GM12891 (cell line): ENCODE measurements around the gene ANKMY1.

ENCODE experiments used
- DNase-seq: peaks from one replicate; pipeline ENCODE4 v3.0.0; 2011; ENCODE audit warnings: low spot score; ENCODE audit not compliant: insufficient read length
- FAIRE-seq: peaks from 2 replicates; lab custom pipeline; 2011; peaks lifted over from hg19 to GRCh38; lab: Jason Lieb, UNC
- PAX5 ChIP-seq: IDR thresholded peaks from 2 replicates; pipeline ENCODE4 v1.6.1; 2011; ENCODE audit warnings: low read length, moderate library complexity, mild to moderate bottlenecking; ENCODE audit not compliant: insufficient read depth, severe bottlenecking
- POLR2A ChIP-seq: IDR thresholded peaks from 2 replicates; pipeline ENCODE4 v1.6.1; 2011; ENCODE audit warnings: low read depth, low read length, control low read depth
- POLR2AphosphoS5 ChIP-seq: IDR thresholded peaks from 2 replicates; pipeline ENCODE4 v1.6.1; 2011; ENCODE audit warnings: low read depth, low read length, control low read depth
- POU2F2 ChIP-seq: IDR thresholded peaks from 2 replicates; pipeline ENCODE4 v1.6.1; 2011; ENCODE audit warnings: low read depth, mild to moderate bottlenecking, control low read depth, low read length, moderate library complexity
- SPI1 ChIP-seq: IDR thresholded peaks from 2 replicates; pipeline ENCODE4 v1.6.1; 2011; ENCODE audit warnings: low read depth, low read length, control low read depth
- TAF1 ChIP-seq: IDR thresholded peaks from 2 replicates; pipeline ENCODE4 v1.6.1; 2011; ENCODE audit warnings: low read depth, low read length, control low read depth

ANKMY1 gene

DNA sequence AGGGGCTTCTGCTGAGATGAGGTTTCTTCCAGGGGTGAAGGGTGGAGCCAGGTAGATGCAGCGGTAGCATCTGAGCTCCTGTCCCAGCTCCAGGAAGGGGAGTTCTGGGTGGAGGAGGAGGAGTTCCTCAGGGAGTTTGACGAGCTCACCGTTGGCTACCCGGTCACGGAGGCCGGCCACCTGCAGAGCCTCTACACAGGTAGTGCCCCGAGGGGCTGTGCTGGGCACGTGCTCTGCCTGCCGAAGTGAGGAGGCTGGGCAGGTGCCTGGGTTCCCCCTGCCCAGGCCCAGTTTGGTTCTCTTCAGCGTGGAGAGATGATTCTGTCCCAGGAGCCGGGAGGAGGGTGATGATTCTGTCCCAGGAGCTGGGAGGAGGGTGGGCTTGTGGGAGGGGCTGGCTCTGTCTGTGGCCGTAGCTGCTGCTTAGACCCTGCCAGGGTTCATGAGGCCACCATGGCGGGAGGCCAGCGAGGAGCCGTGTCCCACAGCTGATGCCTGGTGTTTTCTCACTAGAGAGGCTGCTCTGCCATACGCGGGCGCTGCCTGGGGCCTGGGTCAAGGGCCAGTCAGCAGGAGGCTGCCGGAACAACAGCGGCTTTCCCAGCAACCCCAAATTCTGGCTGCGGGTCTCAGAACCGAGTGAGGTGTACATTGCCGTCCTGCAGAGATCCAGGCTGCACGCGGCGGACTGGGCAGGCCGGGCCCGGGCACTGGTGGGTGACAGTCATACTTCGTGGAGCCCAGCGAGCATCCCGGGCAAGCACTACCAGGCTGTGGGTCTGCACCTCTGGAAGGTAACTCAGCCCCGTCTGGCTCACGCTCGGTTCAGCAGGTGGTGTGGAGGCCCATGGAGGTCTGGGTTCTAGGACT lies 37.0 kb upstream of the ANKMY1 start:
- DNase-seq = no peak
- TF ChIP-seq POLR2AphosphoS5 = no peak
- TF ChIP-seq TAF1 = no peak
- TF ChIP-seq POU2F2 = no peak
- TF ChIP-seq POLR2A = no peak
- TF ChIP-seq PAX5 = no peak
- no peak for TF ChIP-seq SPI1
- FAIRE-seq = no peak

DNA sequence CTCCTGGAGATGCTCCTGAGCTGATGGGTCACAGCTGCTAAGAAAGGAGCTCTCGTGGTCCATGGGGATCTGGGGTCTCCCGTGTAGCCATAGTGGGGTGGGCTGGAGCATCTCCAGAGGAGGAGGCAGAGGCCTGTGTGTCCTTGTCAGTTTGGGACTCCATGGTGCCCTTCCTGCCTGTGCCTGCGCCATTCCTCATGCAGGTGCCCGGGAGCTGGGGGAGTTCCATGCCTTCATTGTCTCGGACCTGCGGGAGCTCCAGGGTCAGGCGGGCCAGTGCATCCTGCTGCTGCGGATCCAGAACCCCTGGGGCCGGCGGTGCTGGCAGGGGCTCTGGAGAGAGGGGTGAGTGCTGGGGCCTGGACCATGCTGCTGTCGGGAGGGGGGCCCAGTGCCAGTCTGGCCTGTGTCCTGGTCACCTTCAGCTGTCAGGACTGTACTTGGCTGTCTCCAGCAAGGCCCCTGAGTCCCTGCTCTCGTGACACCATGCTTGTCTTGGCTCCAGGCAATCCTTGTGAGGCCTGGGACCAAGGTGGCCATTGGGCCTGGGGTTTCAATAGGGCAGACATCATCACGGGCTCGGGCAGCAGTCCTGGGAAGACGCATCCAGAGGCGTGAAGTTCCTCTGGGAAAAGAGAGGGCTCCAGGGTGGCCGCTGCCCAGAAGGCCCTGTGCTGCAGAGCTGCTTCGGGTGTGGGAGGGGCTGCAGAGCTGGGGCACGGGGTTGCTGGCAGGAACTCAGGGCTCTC lies 36.1 kb upstream of the ANKMY1 start:
- no peak for DNase-seq
- no peak for FAIRE-seq
- TF ChIP-seq POLR2AphosphoS5 = no peak
- no peak for TF ChIP-seq PAX5
- TF ChIP-seq POLR2A = no peak
- no peak for TF ChIP-seq SPI1
- no peak for TF ChIP-seq TAF1
- TF ChIP-seq POU2F2 = no peak

DNA sequence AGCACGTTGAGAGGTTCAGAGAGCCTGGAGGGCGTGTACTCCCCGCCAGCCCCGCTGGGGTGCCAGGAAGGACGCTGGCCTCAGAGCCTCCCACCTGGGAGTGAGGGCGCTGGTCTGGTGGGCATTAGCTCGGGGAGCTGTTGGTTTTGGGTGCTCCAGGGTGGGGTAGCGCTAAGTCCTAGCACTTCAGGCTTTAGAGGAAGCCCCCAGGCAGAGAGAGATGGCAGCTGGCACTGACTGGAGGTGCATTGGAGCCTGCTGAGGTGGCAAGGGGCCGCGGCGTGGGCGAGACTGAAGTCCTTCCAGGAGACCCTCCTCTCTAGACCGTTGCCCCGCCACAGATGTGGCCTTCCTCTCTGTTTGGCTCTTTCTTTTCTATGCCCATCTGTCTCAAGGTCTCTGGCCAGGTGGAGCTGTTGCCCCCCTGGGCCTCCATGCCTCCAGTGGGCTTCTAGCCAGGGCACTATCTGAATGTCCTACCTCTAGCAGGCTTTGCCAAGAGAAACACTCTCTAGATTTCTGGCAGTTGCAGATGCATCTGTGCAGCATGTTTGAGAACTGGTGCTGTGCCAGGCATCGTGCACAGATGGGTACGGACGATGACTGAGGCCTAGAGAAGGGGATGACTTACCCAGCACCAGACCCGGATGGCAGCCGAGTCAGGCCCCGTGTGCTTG lies 35.4 kb upstream of the ANKMY1 start:
- FAIRE-seq (no peak), DNase-seq (no peak)
- TF ChIP-seq TAF1 = no peak
- no peak for TF ChIP-seq POU2F2
- TF ChIP-seq PAX5 = no peak
- TF ChIP-seq SPI1 = no peak
- no peak for TF ChIP-seq POLR2AphosphoS5
- no peak for TF ChIP-seq POLR2A

GRCh38 chr2:240591784-240592183 lies 34.0 kb upstream of the ANKMY1 start:
- no peak for FAIRE-seq
- TF ChIP-seq POU2F2 = no peak
- TF ChIP-seq POLR2A = no peak
- DNase-seq = no peak

- TF ChIP-seq SPI1 = no peak
- no peak for TF ChIP-seq POU2F2
- DNase-seq (no peak), FAIRE-seq (no peak)
Observed at GRCh38 chr2:240591226-240591625, 33.4 kb upstream of the ANKMY1 start.

DNA sequence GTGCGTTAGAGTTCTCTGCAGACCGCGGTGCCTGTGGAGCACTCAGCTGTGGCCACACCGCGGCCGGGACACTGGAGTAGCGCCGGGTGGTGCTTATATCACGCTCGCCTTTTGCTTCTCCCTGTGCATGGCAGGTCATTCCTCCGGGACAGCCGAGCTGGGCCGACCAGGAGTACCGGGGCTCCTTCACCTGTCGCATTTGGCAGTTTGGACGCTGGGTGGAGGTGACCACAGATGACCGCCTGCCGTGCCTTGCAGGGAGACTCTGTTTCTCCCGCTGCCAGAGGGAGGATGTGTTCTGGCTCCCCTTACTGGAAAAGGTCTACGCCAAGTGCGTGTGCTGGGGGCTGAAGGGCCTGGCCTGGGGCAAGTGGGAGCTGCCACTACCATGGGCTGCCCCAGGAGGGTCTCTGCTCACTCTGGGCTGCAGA lies 32.9 kb upstream of the ANKMY1 start:
- FAIRE-seq = no peak
- TF ChIP-seq SPI1 (no peak), PAX5 (no peak), POLR2A (no peak), POU2F2 (no peak), TAF1 (no peak), POLR2AphosphoS5 (no peak)
- DNase-seq = no peak

DNA sequence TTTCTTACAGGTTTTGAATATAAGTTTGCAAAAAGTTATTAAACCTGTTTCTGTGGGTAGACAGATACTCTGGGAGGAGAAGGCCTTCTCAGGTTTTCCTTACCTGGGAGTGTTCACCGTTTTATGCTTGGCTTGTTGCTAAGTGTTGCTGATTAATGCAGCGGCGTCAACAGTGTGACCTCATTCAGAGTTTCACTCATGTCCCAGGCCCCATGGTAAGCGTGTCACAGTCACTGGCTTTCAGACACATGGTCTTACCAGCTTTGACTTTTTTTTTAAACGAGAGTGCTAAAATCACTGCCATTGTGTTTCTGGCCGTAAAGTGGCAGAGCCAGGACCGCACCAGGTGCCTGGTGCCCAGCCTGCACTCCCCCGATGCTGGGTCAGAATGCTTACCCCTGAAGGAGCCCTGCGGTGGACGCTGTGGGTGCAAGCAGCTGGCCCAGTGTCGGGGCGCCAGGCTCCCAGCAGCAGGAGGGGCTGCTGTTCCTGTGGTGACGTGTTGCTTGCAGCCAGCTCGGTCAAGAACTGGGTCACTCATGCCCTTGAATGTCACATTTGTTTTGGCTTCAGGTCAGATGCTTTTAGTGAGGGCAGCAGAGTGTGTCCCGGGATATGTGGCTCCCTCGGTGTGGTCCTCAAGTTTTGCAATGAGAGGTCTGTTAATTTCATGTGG lies 32.2 kb upstream of the ANKMY1 start:
- FAIRE-seq (no peak), DNase-seq (no peak)
- TF ChIP-seq TAF1 (no peak), PAX5 (no peak), SPI1 (no peak), POU2F2 (no peak), POLR2AphosphoS5 (no peak), POLR2A (no peak)

GRCh38 chr2:240589375-240589774 lies 31.6 kb upstream of the ANKMY1 start:
- no peak for DNase-seq
- no peak for FAIRE-seq
- TF ChIP-seq PAX5 = no peak
- TF ChIP-seq SPI1 = no peak
- no peak for TF ChIP-seq POLR2A
- no peak for TF ChIP-seq POLR2AphosphoS5

DNA sequence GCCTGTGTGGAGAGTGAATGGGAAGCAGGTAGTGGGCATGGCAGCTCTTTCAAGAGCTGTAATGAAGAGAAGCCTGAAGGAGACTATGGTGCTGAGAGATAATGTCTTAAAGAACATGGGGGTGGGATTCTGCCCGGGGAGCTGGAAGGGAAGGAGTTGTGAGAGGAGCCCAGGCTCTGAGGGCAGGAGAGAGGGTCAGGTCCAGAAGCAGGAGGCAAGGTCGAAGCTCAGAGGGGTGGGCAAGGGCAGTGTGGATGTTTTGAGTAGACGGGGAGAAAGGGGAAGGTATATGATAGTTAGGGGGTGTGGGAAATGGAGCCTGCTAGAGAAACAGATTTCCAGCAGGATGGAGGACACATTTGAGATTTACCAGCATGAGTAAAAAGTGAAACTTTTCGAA lies 30.9 kb upstream of the ANKMY1 start:
- no peak for FAIRE-seq
- DNase-seq = no peak
- TF ChIP-seq POLR2A (no peak), PAX5 (no peak), POU2F2 (no peak), TAF1 (no peak)
